ES-I3 (cell line): ENCODE results near the gene PTCRA.

Experiments
- H3K36me3 ChIP-seq: 2 replicates; pipeline ENCODE4 v1.6.1; 2013; ENCODE audit warnings: mild to moderate bottlenecking, low read length, control low read depth, moderate library complexity; ENCODE audit not compliant: insufficient read depth
- H3K4me1 ChIP-seq: 2 replicates; pipeline ENCODE4 v1.6.1; 2013; ENCODE audit warnings: mild to moderate bottlenecking, control low read depth, low read length; ENCODE audit not compliant: insufficient read depth
- H3K9ac ChIP-seq: 2 replicates; pipeline ENCODE4 v1.6.1; 2013; ENCODE audit warnings: low read depth, mild to moderate bottlenecking, low read length, moderate library complexity
- H3K9me3 ChIP-seq: 2 replicates; pipeline ENCODE4 v1.6.1; 2013; ENCODE audit warnings: mild to moderate bottlenecking, low read length, moderate library complexity; ENCODE audit not compliant: control insufficient read depth, insufficient read depth

PTCRA gene

DNA sequence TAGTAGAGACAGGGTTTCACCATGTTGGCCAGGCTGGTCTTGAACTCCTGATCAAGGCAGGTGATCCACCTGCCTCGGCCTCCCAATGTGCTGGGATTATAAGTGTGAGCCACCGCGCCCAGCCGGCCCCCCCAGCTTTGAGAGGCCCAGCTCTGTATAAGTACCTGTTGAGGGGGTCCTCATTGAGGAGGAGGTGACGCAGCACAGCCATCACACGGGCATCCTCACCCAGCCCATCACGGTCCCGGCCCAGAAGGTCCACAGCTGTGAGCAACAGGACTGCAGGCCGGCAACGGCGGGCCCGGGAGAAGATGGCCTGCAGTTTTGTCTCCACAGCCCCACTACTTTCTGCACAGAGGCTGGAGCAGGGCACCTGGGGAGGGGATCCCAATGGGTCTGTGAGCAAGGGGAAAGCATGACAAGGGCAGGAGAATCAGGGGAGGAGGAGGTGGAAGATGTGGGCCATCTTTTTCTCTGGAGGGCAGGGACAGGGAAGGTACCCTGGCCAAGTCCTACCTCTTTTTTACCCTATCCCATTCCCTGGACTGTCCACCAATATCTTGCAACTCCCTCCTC is 52.4 kb downstream of the PTCRA start:
- no peaks in the 10 kb centered on the region for H3K36me3 ChIP-seq
- H3K9ac ChIP-seq: no peak overlapping the region
- no peaks in the 10 kb centered on the region for H3K9me3 ChIP-seq
- H3K4me1 ChIP-seq: peaks cover 11% of the 10 kb centered on the region

GRCh38 chr6:42968783-42969182 is 52.9 kb downstream of the PTCRA start:
- Histone ChIP-seq H3K9ac (no peak overlapping the region), H3K36me3 (no peaks in the 10 kb centered on the region), H3K9me3 (no peaks in the 10 kb centered on the region), H3K4me1 (peaks cover 11% of the 10 kb centered on the region)

DNA sequence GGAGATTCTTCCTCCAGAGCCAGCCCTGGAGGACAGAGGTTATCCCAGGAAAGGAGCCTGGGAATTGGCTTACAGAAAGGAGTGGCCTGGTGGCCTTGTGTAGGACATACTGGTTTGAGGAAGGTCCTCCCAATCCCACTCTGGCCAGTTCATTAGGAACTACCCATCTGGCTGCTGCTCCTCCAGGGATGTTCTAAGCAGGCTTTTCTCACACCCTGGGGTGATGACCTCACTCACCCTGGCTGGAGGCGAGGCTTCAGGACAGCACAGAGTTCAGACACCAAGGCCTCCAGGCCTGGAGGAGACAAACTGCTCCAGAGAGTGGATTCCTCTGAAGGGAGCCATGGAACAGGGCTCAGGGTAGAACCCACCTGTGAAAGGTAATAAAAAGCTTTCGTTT is 53.6 kb downstream of the PTCRA start:
- Histone ChIP-seq H3K9me3 (no peaks in the 10 kb centered on the region), H3K9ac (no peak overlapping the region), H3K36me3 (no peaks in the 10 kb centered on the region), H3K4me1 (peaks cover 11% of the 10 kb centered on the region)

DNA sequence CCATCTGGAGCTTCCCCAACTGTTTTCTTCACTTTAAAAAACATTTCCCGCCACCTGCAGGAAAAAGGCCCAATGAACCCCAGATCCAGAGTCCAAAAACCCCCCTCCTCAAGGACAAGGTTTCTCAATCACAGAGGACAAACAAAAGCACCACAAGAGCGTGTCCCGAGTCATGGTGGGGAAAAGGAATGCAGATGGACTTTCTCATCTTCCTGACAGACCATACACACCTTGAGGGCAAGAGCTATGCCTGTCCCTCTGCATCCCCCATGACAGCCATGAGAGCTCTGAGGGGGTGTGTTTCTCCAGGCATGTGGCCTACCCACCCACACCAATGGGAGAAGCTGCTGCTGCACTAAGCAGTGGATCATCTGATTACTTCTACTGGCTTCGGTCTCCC is 54.1 kb downstream of the PTCRA start:
- no peaks in the 10 kb centered on the region for H3K9me3 ChIP-seq
- peaks cover 11% of the 10 kb centered on the region for H3K4me1 ChIP-seq
- H3K9ac ChIP-seq: no peak overlapping the region
- H3K36me3 ChIP-seq: no peaks in the 10 kb centered on the region

GRCh38 chr6:42970871-42971612 is 55.2 kb downstream of the PTCRA start:
- H3K4me1 ChIP-seq: peaks cover 11% of the 10 kb centered on the region
- no peak overlapping the region for H3K9ac ChIP-seq
- no peaks in the 10 kb centered on the region for H3K9me3 ChIP-seq
- no peaks in the 10 kb centered on the region for H3K36me3 ChIP-seq

DNA sequence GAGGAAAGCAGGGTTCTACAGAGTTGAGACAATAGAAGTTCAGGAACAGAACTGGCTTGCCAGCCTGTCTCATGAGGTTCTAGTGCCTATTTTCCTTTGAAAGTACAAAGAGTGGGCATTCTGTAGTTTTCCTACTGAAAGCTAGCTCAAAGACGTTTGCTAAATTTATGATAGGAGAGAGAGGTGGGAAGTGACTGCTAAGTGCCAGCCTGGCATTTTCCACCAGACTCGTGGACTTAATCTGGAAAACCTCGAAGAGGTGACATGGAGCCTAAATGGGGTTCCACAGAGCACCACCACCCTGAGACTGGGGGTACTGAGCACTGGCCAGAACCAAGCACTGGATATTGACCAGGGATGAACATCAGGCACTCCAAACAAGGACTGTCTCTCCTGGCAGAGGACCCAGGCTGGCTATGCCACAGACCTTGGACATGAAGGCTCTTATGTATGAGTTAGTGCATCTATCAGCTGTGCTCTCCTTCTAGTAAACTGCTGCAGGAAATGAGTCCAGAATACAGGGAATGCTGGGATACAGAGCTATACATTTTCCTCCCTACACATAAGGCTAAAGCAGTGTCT is 56.0 kb downstream of the PTCRA start:
- Histone ChIP-seq H3K4me1 (peaks cover 11% of the 10 kb centered on the region), H3K9ac (no peak overlapping the region), H3K9me3 (no peaks in the 10 kb centered on the region), H3K36me3 (no peaks in the 10 kb centered on the region)

DNA sequence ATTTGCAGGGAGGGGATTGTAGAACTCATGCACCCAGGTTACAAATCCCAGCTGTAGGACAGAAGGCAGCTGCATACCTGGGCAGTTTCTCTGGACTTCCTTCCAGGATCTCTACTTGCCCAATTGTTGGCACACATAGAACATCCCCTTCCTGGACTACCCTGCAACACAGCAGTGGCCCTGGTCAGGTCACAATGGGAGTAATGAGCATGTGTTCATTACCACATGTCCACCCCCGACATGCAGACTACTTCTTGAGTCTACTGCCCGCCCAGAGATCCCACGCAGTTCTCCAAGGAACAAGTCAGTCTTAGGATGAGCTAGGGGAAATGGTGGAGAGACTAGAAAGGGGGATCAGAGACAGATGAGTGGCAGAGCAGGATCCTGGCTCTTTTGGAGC is 58.1 kb downstream of the PTCRA start:
- no peaks in the 10 kb centered on the region for H3K9me3 ChIP-seq
- H3K4me1 ChIP-seq: peaks cover 11% of the 10 kb centered on the region
- H3K36me3 ChIP-seq: no peaks in the 10 kb centered on the region
- no peak overlapping the region for H3K9ac ChIP-seq

- H3K9ac ChIP-seq: no peak overlapping the region
- no peaks in the 10 kb centered on the region for H3K36me3 ChIP-seq
- no peaks in the 10 kb centered on the region for H3K9me3 ChIP-seq
- H3K4me1 ChIP-seq: peaks cover 11% of the 10 kb centered on the region
Observed at GRCh38 chr6:42974919-42975505, 59.2 kb downstream of the PTCRA start.
